Retina (tissue), 1 donor: ENCODE data around the gene LARGE1.

ENCODE experiments used
- DNase-seq: peaks from one replicate; pipeline ENCODE4 v3.0.0-alpha.2; 2016

The LARGE1 gene

DNA sequence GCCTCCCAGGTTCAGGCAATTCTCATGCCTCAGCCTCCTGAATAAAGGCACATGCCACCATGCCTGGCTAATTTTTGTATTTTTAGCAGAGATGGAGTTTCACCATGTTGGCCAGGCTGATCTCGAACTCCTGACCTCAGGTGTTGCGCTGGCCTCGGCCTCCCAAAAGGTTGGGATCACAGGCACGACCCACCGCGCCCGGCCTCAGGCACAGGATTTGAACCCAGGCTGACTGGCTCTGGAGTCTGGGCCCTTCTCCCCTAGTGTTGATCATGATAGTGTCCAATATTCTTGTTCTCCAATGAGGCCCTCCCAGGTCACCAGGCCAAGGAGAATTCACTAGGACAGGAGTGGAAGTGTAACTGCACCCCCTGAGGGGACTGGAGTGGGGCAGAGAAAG is 401.9 kb downstream of the LARGE1 start:
- no peak for DNase-seq

DNA sequence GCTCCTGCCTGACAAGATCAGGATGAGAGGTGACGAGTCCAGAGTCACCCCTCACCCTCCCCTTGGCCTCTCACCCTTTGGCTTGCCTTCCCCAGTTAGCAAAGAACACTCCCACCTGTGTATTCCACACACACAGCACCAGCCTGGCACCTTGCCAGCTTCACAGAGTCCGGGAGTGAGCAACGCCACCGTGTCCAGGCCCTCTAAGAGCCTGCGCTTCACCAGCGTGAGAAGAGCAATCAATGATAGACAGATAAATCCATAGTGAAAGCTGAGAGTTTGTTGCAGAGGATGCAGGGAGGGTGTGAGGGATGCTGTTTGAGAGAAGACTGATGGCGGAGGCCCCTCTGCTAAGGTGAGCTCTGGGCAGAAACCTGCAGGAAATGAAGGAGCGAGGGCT is 404.5 kb downstream of the LARGE1 start:
- peak; percentile 23 for DNase-seq

DNA sequence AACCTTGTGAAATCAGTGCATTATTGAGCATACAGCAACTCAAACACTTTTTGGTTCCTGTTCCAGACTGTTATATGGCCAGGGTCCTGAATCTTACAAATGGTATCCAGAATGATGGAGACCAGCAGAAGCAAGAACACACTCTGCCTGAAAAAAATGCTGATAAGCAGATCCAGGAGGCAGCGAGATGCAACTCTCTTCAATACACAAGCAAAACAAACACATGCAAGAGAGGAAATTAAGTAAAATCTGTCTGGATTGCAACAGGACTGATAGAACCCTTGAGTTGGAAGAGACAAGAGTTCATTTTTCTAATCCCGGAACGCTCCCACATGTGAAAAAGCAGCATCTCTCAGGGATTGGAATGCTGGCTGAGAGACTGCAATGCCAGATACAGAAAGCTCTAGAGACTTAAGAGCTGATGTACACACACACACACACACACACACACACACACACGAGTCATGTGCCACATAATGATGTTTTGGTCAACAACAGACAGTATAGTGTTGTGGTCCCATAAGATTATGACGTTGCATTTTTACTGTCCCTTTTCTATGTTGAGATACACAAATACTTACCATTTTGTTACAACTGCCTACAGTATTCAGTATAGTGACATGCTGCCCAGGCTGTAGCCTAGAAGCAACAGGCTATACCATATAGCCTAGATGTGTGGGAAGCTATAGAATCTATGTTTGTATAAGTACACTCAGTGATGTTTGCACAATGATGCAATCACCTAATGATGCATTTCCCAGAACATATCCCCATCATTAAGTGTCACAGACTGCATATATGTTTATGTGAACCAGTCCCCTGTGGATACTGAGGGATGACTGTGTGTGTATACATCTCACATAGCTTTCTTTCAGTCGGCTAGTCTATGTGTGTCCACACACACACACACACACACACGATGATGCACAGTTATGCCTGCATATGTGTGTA is 406.6 kb downstream of the LARGE1 start:
- no peak for DNase-seq

DNA sequence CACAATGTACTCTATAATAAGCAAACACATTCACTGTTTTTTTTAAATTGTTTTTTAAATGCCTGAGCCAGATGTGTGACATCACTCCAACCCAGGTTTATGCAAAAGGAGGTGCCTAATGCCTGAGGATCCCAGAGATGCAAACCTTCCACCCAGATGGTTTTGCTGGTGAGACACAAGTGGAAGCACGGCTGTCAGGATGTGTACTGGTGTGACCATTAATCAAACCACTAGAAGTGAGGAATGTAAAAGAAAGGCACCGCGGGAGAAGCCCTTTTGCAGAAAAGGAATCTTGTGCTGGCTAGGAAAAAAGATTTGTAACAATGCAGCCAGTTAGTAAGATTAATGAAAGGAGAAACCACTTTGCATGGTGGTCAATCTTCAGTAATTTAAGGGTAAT is 407.4 kb downstream of the LARGE1 start:
- DNase-seq = no peak

DNA sequence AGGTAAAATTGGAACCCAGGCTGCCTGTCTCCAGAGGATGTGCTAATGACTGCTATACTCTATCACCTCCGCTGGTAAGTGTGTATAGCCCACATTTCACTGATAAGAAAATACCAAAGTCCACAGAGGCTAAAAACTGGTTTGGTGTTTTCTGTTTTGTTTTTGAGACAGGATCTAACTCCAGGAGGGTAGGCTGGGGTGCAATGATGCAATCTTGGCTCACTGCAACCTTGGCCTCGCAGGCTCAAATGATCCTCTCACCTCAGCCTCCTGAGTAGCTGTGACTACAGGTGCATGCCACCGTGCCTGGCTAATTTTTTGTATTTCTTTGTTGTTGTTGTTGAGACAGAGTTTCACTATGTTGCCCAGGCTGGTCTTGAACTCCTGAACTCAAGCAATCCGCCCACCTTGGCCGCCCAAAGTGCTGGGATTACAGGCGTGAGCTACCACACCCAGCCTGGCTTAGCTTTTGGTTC is 409.8 kb downstream of the LARGE1 start:
- no peak for DNase-seq

DNA sequence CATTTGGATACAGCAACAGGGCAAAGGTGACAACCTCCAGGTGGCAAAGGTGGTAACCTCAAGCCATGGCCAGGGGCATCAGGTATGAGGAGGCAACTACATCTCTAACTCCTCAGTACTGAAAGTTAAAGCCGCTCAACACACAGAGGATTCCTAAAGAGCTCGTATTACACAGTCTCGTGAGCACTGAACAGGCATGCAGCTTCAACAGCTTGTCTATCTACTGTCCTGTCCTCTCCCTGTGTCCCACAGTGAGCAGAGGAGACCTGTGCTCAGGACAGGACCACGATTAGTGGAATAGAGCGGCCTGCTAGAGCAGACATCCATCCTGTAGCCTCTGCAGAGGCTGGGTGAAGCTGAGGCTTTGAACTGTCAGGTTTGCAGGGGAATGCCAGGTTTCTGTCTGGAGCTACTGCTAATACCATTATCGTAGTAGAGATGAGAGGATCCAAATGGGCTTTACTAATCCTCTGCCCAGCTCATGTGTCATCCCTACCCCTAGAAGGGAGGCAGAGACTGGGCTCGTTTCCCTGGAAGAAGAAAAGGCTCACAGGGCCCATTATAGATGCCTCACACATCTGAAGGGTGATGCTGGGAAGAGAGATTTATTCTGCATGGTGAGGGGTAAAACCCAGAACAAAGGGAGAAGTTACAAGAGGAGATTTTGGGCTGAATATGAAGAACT is 415.2 kb downstream of the LARGE1 start:
- no peak for DNase-seq

DNA sequence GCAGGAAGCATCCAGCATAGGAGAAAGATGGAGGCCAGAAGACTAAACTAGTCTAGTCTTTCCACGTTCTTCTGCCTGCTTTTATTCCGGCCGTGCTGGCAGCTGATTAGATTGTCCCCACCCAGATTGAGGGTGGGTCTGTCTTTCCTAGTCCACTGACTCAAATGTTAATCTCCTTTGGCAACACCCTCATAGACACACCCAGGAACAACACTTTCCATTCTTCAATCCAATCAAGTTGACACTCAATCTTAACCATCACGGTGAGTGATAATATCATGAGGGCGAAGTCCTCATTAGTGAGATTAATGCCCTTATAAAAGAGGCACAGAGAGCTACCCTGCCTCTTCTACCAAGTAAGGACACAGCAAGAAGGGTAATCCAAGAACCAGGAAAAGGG is 424.2 kb downstream of the LARGE1 start:
- no peak for DNase-seq

DNA sequence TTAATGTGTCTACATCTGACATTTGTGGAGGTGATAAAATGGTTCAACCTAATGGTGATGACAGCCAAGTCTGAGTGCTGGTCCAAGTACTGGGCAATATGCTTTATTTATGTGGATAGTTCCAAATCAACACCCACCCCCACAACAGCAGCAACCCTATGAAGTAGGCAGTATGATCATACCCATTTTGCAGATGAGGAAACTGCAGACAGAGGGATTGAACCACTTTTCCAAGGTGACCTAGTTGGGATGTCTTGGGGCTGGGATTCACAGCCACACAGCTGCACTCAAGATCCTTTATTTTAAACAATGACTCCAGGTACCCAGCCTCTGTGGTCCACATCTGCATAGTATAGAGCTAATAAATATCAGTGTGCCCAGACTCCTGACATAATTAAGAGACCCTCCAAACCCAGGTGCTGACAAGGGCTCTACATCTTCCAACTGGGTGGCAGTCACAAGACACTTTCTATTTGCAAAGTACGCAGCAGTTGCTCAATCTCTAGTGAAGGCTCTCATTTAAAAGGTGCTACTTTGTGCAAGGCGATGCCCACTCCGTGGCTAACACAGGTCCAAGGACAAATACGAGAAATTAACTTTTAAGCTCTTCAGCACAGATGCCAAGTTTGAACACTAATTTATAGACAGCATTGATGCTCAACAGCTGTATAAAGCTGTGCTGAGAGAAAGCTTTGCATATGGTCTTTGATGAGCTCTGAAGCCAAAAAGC is 426.6 kb downstream of the LARGE1 start:
- no peak for DNase-seq

DNA sequence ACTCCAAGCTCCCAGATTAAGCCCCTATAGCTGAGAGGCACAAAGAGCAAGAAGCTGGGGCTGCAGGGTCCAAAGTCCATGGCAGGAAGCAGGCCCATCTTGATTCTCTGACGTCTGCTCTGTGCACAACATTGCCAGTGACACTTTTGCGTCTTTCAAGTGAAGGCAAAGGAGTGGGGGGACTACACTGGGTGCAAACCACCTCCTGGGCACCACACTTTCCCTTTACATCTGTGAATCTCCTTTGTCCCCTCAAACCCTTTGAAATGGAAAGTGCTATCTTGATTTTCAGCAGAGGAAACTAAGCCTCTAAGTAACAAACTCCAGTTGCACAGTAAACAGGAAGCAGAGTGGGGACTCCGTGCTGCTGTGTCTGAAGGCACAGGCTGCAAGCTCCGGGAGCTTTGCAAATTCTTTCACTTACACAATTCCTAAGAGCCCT is 428.0 kb downstream of the LARGE1 start:
- no peak for DNase-seq

DNA sequence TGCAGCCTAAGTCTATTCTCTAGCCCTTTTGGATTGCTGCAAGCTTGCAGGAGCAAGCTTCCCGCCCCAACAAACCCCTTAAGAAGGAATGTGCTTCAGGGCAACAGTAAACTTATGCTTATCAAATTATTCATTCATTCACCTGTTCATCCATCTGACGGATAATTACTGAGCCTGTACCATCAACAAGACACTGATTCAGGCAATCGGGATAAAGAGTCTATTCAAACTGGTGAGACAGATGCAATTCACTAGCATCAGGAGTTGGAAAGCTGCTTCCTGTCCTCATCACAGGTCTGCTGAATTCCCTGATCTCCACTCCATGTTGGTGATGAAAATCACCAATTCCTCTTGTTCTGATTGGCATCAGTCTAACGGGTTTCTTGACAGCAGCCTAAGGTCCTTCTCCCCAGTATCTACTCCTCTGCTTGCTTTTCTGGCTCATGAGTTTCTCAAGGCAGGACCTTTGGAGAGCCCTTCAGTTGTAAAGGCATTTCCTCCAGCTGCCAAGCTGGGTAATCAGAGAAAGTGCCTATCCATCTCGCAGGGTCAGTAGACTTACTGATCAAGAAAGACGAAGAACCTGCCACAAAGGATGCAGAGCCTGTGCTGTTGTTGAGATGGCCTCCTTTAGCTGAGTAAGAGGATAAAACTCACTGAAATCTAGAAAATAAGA is 433.1 kb downstream of the LARGE1 start:
- no peak for DNase-seq

DNA sequence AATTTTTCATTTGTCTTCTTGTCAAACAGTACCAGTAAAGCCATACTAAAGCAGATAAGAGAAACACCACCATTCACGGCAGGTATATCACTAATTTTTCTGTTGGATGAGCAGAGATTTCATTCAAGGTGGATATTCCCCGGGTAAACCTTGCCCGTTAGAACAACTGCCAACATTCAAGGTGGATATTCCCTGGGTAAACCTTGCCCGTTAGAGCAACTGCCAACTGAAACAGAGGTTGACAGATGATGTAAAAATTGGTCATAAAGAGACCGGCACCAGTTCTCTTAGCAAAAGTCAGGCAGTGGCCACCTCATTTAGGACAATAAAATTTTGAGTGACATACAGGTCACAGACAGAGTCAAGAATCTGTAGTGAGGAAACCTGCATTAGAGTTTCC is 438.7 kb downstream of the LARGE1 start:
- DNase-seq = no peak

DNA sequence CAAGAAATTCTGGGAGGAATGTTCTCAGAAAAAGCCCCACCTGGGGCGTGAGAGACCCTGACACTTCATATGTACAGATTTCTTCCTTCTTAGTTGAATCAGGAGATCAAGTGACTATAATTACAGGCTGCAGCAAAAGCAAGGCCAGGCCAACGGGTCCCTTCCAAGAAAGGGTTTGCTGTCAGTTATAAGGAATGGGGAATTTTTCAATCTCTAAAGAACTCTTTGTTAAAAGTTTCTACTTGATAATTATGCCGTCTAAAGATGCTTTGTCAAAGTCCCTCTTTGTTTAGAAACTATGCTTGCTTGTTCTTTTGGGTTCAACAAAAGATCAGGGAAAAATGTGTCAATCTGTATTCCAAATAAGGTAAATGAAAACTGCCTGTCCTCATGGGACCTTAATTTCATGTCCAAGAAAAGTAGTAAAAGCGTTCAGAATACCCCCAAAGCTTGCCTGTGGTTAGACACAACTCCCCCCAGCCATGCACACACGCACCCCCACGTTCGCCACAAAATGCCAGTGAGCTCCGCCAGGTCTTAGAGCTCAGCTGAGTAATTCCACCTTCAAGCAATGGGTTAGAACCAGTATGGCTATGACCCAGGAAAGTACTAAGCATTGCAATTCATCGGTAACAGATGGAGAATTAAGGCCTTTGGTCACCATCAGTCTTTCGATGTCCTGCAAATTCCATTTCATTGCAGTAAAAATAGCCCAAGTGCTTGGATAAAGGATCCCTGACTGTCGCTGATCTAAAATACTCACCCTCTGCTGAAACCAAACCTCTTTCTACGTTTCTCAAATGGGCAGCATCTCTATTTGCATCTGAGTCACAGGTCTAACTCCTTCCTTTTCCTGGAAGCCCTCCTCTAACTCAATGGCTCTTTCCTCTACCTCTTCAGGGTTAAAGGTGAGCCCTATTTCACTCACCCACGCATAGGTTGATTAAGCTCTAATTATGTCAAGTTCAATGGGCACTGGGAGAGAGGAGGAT is 442.9 kb downstream of the LARGE1 start:
- DNase-seq = no peak

DNA sequence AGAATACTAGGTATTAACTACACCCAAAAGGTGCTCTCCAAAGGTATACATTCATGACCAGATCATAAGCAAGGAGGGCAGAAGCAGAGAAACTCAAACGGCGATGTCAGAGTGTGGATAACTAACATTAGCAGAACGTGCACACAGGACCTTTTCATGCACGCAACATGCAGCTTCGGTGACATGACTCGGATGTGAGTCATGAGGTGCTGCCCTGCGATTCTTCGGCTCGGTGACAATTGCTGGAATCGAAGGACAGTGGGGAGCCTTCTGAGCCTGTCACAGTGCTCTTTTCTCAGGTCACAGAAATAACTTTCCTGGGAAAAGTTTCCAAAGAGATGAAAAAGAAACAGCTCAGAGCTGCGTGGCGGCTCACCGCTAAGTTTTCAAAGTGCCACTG is 443.6 kb downstream of the LARGE1 start:
- no peak for DNase-seq

DNA sequence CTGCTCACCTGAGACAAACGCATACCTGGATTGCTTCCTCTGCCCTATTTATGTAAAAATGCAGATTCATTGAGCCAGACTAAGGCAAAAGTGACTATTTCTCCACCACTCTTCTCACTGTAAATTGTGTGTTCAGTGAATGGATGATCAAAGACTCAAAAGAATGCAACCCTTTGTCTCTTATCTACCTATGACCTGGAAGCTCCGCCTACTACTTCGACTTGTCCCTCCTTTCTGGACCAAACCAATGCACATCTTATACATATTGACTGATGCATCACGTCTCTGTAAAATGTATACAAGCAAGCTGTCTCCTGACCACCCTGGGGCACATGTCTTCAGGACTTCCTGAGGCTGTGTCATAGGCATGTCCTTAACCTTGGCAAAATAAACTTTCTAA is 444.1 kb downstream of the LARGE1 start:
- no peak for DNase-seq

DNA sequence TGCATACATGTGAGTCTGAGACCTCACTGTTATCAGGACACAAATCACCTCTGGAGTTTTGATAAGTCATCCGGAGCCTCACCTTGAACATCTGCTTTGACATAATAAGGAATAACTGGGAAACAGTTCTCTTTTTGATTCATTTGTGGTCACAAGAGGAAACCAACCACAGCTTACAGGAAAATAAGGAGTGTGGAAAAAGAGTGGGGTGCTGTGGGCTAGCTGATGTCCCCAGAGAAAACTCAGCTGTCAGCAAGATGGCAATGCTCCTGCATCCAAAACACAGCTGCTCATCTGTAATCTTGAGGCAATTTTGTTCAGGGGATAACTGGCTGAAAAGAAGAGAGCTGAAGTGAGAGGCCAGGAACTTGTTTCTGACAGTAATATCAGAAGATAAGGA is 445.7 kb downstream of the LARGE1 start:
- no peak for DNase-seq

DNA sequence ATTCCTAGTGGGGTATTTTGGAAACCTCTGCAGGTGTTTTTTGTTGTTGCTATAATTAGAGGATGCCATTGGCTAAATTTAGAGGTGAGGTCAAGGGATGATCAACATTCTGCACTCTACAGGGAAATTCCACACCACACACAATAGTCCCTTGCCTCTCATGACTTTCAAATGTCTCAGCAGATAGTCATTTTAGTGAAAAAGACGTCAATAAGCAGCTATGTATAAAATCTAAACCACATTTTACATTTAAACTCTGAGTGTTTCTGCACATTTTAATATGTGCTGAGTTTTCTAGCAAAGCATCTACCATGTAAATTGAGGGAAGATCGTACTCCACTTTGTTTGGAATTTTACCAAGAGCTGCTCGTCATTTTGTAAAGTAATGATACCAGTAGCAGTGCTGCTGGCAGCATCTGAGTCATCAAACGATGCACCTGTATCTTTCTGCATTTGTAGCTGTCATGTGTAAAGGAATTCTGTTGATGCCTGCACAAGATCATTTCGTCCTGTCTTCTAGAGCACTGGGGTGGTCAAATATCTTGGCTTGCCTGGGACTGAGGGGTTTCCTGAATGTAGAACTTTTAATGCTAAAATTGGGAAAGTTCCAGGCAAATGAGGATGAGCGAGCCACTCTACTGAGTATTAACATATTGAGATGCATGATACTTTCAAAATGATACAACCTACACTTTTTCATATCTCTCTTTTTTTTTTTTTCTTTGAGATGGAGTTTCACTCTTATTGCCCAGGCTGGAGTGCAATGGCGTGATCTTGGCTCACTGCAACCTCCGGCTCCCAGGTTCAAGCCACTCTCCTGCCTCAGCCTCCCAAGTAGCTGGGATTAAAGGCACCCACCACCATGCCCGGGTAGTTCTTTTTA is 447.6 kb downstream of the LARGE1 start:
- DNase-seq = no peak

DNA sequence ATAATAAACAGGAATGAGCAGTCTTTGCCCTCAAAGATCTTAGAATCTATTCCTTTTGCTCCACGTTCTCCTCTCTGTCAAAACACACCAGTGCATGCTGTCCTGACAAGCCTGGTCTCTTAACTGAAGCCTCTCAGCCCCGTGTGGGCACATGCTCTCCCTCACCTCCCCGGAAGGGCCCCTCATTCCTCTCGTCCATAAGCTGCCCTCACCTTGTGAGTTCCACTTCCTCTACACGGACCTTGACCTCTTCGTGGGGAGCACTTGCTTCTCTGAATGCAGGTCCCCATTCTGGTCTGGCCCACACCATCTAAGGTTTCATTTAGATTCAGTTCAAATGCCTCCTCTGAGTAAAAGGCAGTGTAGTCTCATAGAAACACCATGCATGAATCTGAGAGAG is 449.8 kb downstream of the LARGE1 start:
- no peak for DNase-seq

DNA sequence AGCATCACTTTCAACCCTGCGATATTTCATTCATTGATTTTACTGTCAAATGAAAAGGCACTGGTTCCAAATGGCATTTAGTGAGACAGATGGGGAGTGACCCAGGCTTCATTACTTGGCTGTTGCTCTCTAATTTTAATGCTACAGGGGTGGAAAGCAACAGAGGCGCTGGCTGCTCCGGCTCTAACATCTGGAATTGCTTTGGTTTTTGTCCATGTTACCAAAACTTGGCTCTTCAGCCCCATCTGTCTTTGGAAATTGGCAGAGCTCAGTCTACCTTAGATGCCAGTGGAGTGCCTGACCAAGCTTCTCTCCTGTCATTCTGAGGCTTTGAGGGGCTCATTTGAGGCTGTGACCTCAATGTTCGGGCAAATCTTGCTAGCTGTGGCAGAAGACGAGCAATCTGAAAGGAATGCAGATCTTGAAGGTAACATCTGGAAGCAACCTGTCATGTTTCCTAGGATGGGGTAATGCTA is 452.6 kb downstream of the LARGE1 start:
- DNase-seq = no peak

DNA sequence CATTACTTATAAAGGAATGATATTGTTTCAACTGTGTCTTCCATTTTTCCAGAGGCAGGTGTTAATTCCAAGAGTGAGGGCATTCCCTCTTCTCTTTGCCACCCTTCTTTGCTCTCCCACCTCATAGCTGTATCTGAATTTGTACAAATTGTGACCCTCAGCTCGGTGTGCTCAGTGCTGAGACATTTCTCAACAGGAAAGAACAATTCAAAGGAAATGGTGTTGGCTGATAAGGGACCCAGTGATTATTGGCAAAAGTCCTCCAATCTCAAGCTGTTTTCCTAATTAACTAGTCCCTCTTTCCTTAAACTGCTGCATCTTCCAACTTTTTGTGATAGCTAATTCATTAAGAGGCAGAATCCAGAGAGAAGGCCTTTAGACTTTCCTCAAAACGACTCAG is 453.2 kb downstream of the LARGE1 start:
- DNase-seq = no peak

DNA sequence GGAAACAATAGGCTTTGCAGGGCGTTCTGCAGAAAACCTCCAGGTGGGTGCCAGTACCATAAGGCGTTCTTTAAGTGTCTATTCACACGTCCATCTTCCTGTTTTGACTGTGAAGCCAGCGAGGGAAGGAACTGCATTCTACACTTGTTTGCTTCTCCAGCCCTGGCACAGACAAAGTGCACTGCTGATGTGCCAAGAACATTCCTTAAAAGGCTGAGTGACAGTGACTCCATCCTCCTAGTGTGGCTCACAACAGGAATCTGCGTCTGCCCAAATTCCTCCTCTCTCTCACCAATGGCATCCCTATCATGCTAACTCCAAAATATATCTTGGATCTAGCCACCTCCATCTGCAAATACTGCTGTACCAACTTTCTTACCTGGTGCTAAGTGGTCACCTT is 454.7 kb downstream of the LARGE1 start:
- DNase-seq = no peak
